ENCODE data around the gene SPDYE3.
"Not testable (repeated sequence)": the region's sequence is repeated elsewhere in the genome, so short reads cannot be mapped to it uniquely, and the experiment has no call there.

The SPDYE3 gene

GRCh38 chr7:100307402-100307801 lies at the start of gene SPDYE3:
SPDYE3 (plus strand) TSS chr7:100307702; CDS start chr7:100307886, 184 bp downstream.
- in situ Hi-C loops (cut with MboI; ENCODE audit: low sequenced_read_pairs) = not testable (repeated sequence)

GRCh38 chr7:100259984-100260383 lies 47.5 kb upstream of the SPDYE3 start:
- in situ Hi-C loops (cut with MboI; ENCODE audit: low sequenced_read_pairs) = not testable (repeated sequence)

- in situ Hi-C loops (cut with MboI; ENCODE audit: low sequenced_read_pairs) = not testable (repeated sequence)
These were observed 44.6 kb upstream of the SPDYE3 start for GRCh38 chr7:100262896-100263295.

GRCh38 chr7:100264223-100264622 lies 43.3 kb upstream of the SPDYE3 start:
- in situ Hi-C loops (cut with MboI; ENCODE audit: low sequenced_read_pairs) = not testable (repeated sequence)

GRCh38 chr7:100264669-100265165 lies 42.8 kb upstream of the SPDYE3 start:
- in situ Hi-C loops (cut with MboI; ENCODE audit: low sequenced_read_pairs) = not testable (repeated sequence)

GRCh38 chr7:100265851-100266250 lies 41.7 kb upstream of the SPDYE3 start:
- in situ Hi-C loops (cut with MboI; ENCODE audit: low sequenced_read_pairs) = not testable (repeated sequence)

GRCh38 chr7:100266576-100267354 lies 40.7 kb upstream of the SPDYE3 start:
- in situ Hi-C loops (cut with MboI; ENCODE audit: low sequenced_read_pairs) = no loop called here

GRCh38 chr7:100267648-100268047 lies 39.9 kb upstream of the SPDYE3 start:
- in situ Hi-C loops (cut with MboI; ENCODE audit: low sequenced_read_pairs) = no loop called here

GRCh38 chr7:100268882-100269281 lies 38.6 kb upstream of the SPDYE3 start:
- in situ Hi-C loops (cut with MboI; ENCODE audit: low sequenced_read_pairs) = not testable (repeated sequence)

GRCh38 chr7:100269306-100270045 lies 38.0 kb upstream of the SPDYE3 start:
- in situ Hi-C loops (cut with MboI; ENCODE audit: low sequenced_read_pairs) = not testable (repeated sequence)

GRCh38 chr7:100270046-100270918 lies 37.2 kb upstream of the SPDYE3 start:
- in situ Hi-C loops (cut with MboI; ENCODE audit: low sequenced_read_pairs) = not testable (repeated sequence)

- in situ Hi-C loops (cut with MboI; ENCODE audit: low sequenced_read_pairs) = not testable (repeated sequence)
These were observed 36.4 kb upstream of the SPDYE3 start for GRCh38 chr7:100270941-100271593.

GRCh38 chr7:100271716-100272537 lies 35.6 kb upstream of the SPDYE3 start:
- in situ Hi-C loops (cut with MboI; ENCODE audit: low sequenced_read_pairs) = no loop called here

GRCh38 chr7:100272538-100272902 lies 35.0 kb upstream of the SPDYE3 start:
- in situ Hi-C loops (cut with MboI; ENCODE audit: low sequenced_read_pairs) = not testable (repeated sequence)

- in situ Hi-C loops (cut with MboI; ENCODE audit: low sequenced_read_pairs) = no loop called here
These were observed 32.4 kb upstream of the SPDYE3 start for GRCh38 chr7:100275120-100275519.

GRCh38 chr7:100276126-100276525 lies 31.4 kb upstream of the SPDYE3 start:
- in situ Hi-C loops (cut with MboI; ENCODE audit: low sequenced_read_pairs) = not testable (repeated sequence)

GRCh38 chr7:100282069-100282608 lies 25.4 kb upstream of the SPDYE3 start:
- in situ Hi-C loops (cut with MboI; ENCODE audit: low sequenced_read_pairs) = not testable (repeated sequence)

- in situ Hi-C loops (cut with MboI; ENCODE audit: low sequenced_read_pairs) = not testable (repeated sequence)
These were observed 24.4 kb upstream of the SPDYE3 start for GRCh38 chr7:100283147-100283546.

Data from hTERT RPE-1 (cell line).